ENCODE results near the gene RAB3A. TPM values are rescaled to one million over a fixed set of nuclear protein-coding genes. Genes with fewer than 3 reads are reported as not detected.

The RAB3A gene
- total and polyA plus RNA-seq, 2 donors (not counting 3 experiments of a cell fraction or from before 2014, with no cell fraction given), result 0.88 to 0.90 TPM

DNA sequence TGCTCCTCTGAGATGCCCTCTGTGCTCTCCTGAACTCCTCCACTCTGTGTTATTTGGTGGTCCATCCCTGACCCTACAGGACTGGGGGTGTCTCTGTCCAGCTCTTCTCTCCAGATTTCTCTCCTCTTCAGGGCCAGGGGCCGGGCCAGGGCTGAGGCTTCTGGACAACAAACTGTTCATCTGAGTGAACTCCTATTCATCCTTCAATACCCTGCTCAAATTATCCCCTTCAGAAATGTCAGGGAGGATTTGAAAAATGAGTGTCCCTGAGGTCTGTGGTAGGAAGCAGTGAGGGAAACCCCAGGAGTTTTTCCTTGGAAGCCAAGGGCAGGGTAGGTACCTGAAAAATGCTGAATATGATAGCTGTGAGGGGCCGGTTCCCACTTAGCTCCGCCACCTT, 14.8 kb upstream of the RAB3A start:
- H3K4me3 ChIP-seq (replicated peaks in 1 of 3; ENCODE audit: insufficient read depth in 1 of 3, low read depth in 1 of 3, low read length in 3 of 3), result no peak overlapping the region
- H4K20me1 ChIP-seq (replicated peaks; ENCODE audit: control insufficient read depth, extremely low read depth, insufficient read depth, low read length), result no peaks in the 10 kb centered on the region
- no peaks in the 10 kb centered on the region for H3K9me3 ChIP-seq (replicated peaks; ENCODE audit: control insufficient read depth, insufficient read depth, low read length)
- FAIRE-seq, result no peak
- TF ChIP-seq POLR2A (IDR thresholded peaks at IDR 0.05; ENCODE audit: low read depth, low read length) (no peak), FOS (IDR thresholded peaks at IDR 0.05; ENCODE audit: borderline replicate concordance, insufficient read depth, low read length) (no peak), MYC (IDR thresholded peaks at IDR 0.05; ENCODE audit: low read depth, low read length) (no peak)
- ChIA-PET POLR2A (interaction anchor here (0.5 kb wide), 1 partner anchor 126 kb away, joined by 3 read pairs; no protein-coding TSS in a partner anchor), CTCF (interaction anchor here (1.9 to 3.9 kb wide), 2 partner anchors 11 to 34 kb away, joined by 10 to 18 read pairs; no protein-coding TSS in a partner anchor)
- dilution Hi-C loops (cut with MboI; ENCODE audit: extremely low pct_ligation_motif_present, low sequenced_read_pairs), result no loop called here
- no peaks in the 10 kb centered on the region for H3K9me1 ChIP-seq (replicated peaks; ENCODE audit: control insufficient read depth, extremely low read depth, insufficient read depth, low read length)
- intact Hi-C loops (cut with micrococcal nuclease), result no loop called here
- BruUV-seq (replicated peaks), result no TSS peak
- no peak overlapping the region for H3K9ac ChIP-seq (replicated peaks; ENCODE audit: extremely low read depth, insufficient read depth, low read length)
- H3K4me2 ChIP-seq (ENCODE audit: insufficient read depth, low read length), result no peak overlapping the region
- no peaks in the 10 kb centered on the region for H3K36me3 ChIP-seq (ENCODE audit: control insufficient read depth in 2 of 2, extremely low read depth in 1 of 2, insufficient read depth in 2 of 2, low read length in 2 of 2)
- H2AFZ ChIP-seq (ENCODE audit: low read depth, low read length), result no peak overlapping the region
- no peak overlapping the region for H3K27ac ChIP-seq (ENCODE audit: insufficient read depth, low read depth, low read length)
- DNase-seq (ENCODE audit: low read depth, low spot score), result no peak
- H3K79me2 ChIP-seq (ENCODE audit: control insufficient read depth, insufficient read depth, low read length), result no peaks in the 10 kb centered on the region
- peaks cover 0 to 2% of the 10 kb centered on the region in 2 experiments for H3K27me3 ChIP-seq (ENCODE audit: control insufficient read depth in 2 of 2, insufficient read depth in 2 of 2, low read length in 2 of 2)
- no peaks in the 10 kb centered on the region for H3K4me1 ChIP-seq (ENCODE audit: control insufficient read depth, extremely low read depth, insufficient read depth, low read length)

DNA sequence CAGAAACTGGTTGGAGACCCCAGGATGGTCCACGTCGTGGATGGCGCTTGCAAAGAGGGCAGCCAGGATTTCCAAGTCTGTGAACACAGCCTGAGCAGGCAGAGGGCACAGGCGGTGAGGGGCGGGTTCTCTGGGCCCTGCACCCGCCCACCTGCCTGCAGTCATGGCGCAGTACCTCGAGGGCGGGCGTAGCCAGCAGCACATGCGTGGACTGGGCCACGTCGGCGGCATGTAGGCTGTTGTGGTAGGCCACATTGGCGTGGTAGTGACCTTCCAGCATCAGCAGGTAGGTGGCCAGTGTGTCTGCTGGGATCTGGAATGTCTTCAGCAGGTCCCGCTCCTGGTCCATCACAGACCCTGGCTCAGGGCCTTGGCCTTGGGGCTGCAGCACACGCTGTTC, 14.3 kb upstream of the RAB3A start:
- no peak overlapping the region for H3K27ac ChIP-seq (ENCODE audit: insufficient read depth, low read depth, low read length)
- H3K36me3 ChIP-seq (ENCODE audit: control insufficient read depth in 2 of 2, extremely low read depth in 1 of 2, insufficient read depth in 2 of 2, low read length in 2 of 2), result no peaks in the 10 kb centered on the region
- H3K4me2 ChIP-seq (ENCODE audit: insufficient read depth, low read length), result no peak overlapping the region
- dilution Hi-C loops (cut with MboI; ENCODE audit: extremely low pct_ligation_motif_present, low sequenced_read_pairs) (no loop called here), intact Hi-C loops (cut with micrococcal nuclease) (no loop called here)
- DNase-seq (ENCODE audit: low read depth, low spot score) (no peak), FAIRE-seq (no peak)
- no peaks in the 10 kb centered on the region for H3K79me2 ChIP-seq (ENCODE audit: control insufficient read depth, insufficient read depth, low read length)
- BruUV-seq (replicated peaks), result no TSS peak
- H3K9me3 ChIP-seq (replicated peaks; ENCODE audit: control insufficient read depth, insufficient read depth, low read length), result no peaks in the 10 kb centered on the region
- H3K9ac ChIP-seq (replicated peaks; ENCODE audit: extremely low read depth, insufficient read depth, low read length), result no peak overlapping the region
- peaks cover 0 to 2% of the 10 kb centered on the region in 2 experiments for H3K27me3 ChIP-seq (ENCODE audit: control insufficient read depth in 2 of 2, insufficient read depth in 2 of 2, low read length in 2 of 2)
- TF ChIP-seq POLR2A (IDR thresholded peaks at IDR 0.05; ENCODE audit: low read depth, low read length) (no peak), EZH2 (IDR thresholded peaks at IDR 0.05; ENCODE audit: borderline replicate concordance, low read depth, low read length, severe bottlenecking) (no peak), FOS (IDR thresholded peaks at IDR 0.05; ENCODE audit: borderline replicate concordance, insufficient read depth, low read length) (no peak), GATA2 (IDR thresholded peaks at IDR 0.05; ENCODE audit: insufficient read depth, insufficient read length, low read depth, low read length) (no peak), JUN (IDR thresholded peaks at IDR 0.05; ENCODE audit: borderline replicate concordance, insufficient read depth, insufficient read length, low read depth) (no peak), CTCF (IDR thresholded peaks at IDR 0.05; ENCODE audit: extremely low read depth in 1 of 2, insufficient read depth in 1 of 2, low read depth in 1 of 2, low read length in 2 of 2) (no peak), MYC (IDR thresholded peaks at IDR 0.05; ENCODE audit: low read depth, low read length) (no peak), POLR2AphosphoS5 (IDR thresholded peaks at IDR 0.05; ENCODE audit: insufficient read depth, low read depth, low read length) (no peak)
- TF ChIP-seq, protein P1, sequence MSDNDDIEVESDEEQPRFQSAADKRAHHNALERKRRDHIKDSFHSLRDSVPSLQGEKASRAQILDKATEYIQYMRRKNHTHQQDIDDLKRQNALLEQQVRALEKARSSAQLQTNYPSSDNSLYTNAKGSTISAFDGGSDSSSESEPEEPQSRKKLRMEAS (IDR thresholded peaks at IDR 0.05; ENCODE audit: insufficient read depth, insufficient read length), result no peak
- no peak overlapping the region for H3K4me3 ChIP-seq (replicated peaks in 1 of 3; ENCODE audit: insufficient read depth in 1 of 3, low read depth in 1 of 3, low read length in 3 of 3)
- CTCF ChIA-PET, result interaction anchor here (3.9 kb wide), 1 partner anchor 10 kb away, joined by 18 read pairs; no protein-coding TSS in a partner anchor
- H4K20me1 ChIP-seq (replicated peaks; ENCODE audit: control insufficient read depth, extremely low read depth, insufficient read depth, low read length), result no peaks in the 10 kb centered on the region
- no peaks in the 10 kb centered on the region for H3K9me1 ChIP-seq (replicated peaks; ENCODE audit: control insufficient read depth, extremely low read depth, insufficient read depth, low read length)
- no peak overlapping the region for H2AFZ ChIP-seq (ENCODE audit: low read depth, low read length)
- POLR2A ChIA-PET, result no interaction called here
- H3K4me1 ChIP-seq (ENCODE audit: control insufficient read depth, extremely low read depth, insufficient read depth, low read length), result no peaks in the 10 kb centered on the region
